SKM-1 (cell line): Measurements from ENCODE around the gene TMEM238.

ENCODE experiments used
- DNase-seq: peaks from one replicate; lab custom pipeline; 2025; ENCODE audit not compliant: unreplicated experiment; lab: John Stamatoyannopoulos, UW

TMEM238 gene

GRCh38 chr19:55358943-55359908 lies 24.9 kb downstream of the TMEM238 start:
- no peak for DNase-seq

- no peak for DNase-seq
These were observed 25.6 kb downstream of the TMEM238 start for GRCh38 chr19:55358493-55358892.

GRCh38 chr19:55355213-55355821 lies 28.8 kb downstream of the TMEM238 start:
- no peak for DNase-seq

GRCh38 chr19:55354698-55355212 lies 29.3 kb downstream of the TMEM238 start, which contains the start of gene COX6B2:
COX6B2 (minus strand) TSS chr19:55354719; CDS start chr19:55354521, 198 bp downstream.
- no peak for DNase-seq

- DNase-seq = no peak
These were observed 30.0 kb downstream of the TMEM238 start for GRCh38 chr19:55353803-55354697.

- DNase-seq = no peak
These were observed 30.7 kb downstream of the TMEM238 start for GRCh38 chr19:55353356-55353802.

GRCh38 chr19:55352549-55353145 lies 31.4 kb downstream of the TMEM238 start:
- no peak for DNase-seq

GRCh38 chr19:55352040-55352439 lies 32.1 kb downstream of the TMEM238 start:
- DNase-seq = no peak

GRCh38 chr19:55350620-55351315 lies 33.3 kb downstream of the TMEM238 start:
- DNase-seq = no peak

- DNase-seq = no peak
These were observed 35.6 kb downstream of the TMEM238 start for GRCh38 chr19:55348317-55349034.

- DNase-seq = no peak
These were observed 36.6 kb downstream of the TMEM238 start for GRCh38 chr19:55347442-55348009.

- DNase-seq = no peak
These were observed 37.2 kb downstream of the TMEM238 start for GRCh38 chr19:55346725-55347441.

GRCh38 chr19:55345818-55346724 lies 38.0 kb downstream of the TMEM238 start:
- DNase-seq = no peak

GRCh38 chr19:55345101-55345817 lies 38.8 kb downstream of the TMEM238 start:
- no peak for DNase-seq

- no peak for DNase-seq
These were observed 39.6 kb downstream of the TMEM238 start for GRCh38 chr19:55344444-55344843.
